ENCODE measurements around the gene SNX8. TPM values are rescaled to one million over a fixed set of nuclear protein-coding genes. Genes with fewer than 3 reads are reported as not detected.

Gene SNX8
- total and polyA plus RNA-seq, 9 of the 15 experiments (the other 6 are each of a cell fraction or from before 2014, with no cell fraction given) = 2.7 to 51.6 (median 16.9) TPM

GRCh38 chr7:2357165-2357564 lies 42.9 kb upstream of the SNX8 start (continued):
- no peak for TF ChIP-seq RREB1 (CRISPR knock-in tag; IDR thresholded peaks at IDR 0.05)
- peak; percentile 52 for TF ChIP-seq POLR2G (IDR thresholded peaks at IDR 0.05; ENCODE audit: low read depth, low read length)
- TF ChIP-seq ZNF280B (CRISPR knock-in tag; IDR thresholded peaks at IDR 0.05) = no peak
- no peak for TF ChIP-seq POLR2A (conservative IDR thresholded peaks at IDR 0.05)
- TF ChIP-seq CEBPG (CRISPR knock-in tag; IDR thresholded peaks at IDR 0.05) = peak; percentile 62
- TF ChIP-seq CEBPG (tag; conservative IDR thresholded peaks at IDR 0.05 in 1 of 2, IDR thresholded peaks at IDR 0.05 in 1 of 2) = no peak
- no peak for TF ChIP-seq MCM3 (IDR thresholded peaks at IDR 0.05)
- TF ChIP-seq HDAC1 (IDR thresholded peaks at IDR 0.05) = 0 out of 4 replicates have a peak, but pooled peaks of 1 of the 2 experiments have one; percentile 39

Data from K562 (cell line).